Endothelial cell of umbilical vein (primary cell): ENCODE data around the gene GYS2.

Source experiments
- EZH2 ChIP-seq: IDR thresholded peaks from 2 replicates; pipeline ENCODE4 v1.6.1; 2012; ENCODE audit warnings: borderline replicate concordance, low read depth, mild to moderate bottlenecking, moderate library complexity, low read length, inconsistent platforms; ENCODE audit not compliant: severe bottlenecking
- POLR2AphosphoS5 ChIP-seq: IDR thresholded peaks from 2 replicates; pipeline ENCODE4 v1.6.1; 2012; ENCODE audit warnings: low read depth, mild to moderate bottlenecking, control low read depth, low read length, moderate library complexity; ENCODE audit not compliant: insufficient read depth
- TF ChIP-seq, protein P1 (sequence below), 2 donors: IDR thresholded peaks; 1 replicate in 1 of 2; 2 replicates in 1 of 2; pipeline ENCODE4 v1.5.1; 2011; ENCODE audit warnings: low read length in 2 of 2, mild to moderate bottlenecking in 2 of 2, moderate library complexity in 2 of 2, control low read depth in 1 of 2, inconsistent platforms in 1 of 2, low read depth in 1 of 2; ENCODE audit not compliant: insufficient read depth in 1 of 2; ENCODE audit errors: extremely low read depth in 1 of 2

DNA sequence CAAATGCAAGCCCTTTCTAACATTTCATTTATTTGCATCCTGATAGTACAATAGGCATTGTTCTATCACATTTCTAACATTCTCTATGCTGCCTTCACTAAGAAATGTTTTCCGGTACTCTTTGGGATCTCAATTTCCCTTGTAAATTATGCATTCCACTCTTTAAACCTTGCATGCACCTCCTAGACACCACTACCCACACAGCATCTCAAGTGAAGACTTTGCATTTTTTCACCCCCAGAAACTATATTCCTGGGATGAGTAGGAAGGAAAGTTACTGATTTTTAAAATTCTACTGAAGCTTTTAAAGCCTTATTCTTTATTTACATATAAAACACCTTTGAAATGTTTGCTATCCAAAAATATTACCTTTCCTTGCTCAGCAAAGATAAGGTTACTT, 27.1 kb downstream of the GYS2 start:
- TF ChIP-seq EZH2 (no peak), POLR2AphosphoS5 (no peak)
- TF ChIP-seq, protein P1, sequence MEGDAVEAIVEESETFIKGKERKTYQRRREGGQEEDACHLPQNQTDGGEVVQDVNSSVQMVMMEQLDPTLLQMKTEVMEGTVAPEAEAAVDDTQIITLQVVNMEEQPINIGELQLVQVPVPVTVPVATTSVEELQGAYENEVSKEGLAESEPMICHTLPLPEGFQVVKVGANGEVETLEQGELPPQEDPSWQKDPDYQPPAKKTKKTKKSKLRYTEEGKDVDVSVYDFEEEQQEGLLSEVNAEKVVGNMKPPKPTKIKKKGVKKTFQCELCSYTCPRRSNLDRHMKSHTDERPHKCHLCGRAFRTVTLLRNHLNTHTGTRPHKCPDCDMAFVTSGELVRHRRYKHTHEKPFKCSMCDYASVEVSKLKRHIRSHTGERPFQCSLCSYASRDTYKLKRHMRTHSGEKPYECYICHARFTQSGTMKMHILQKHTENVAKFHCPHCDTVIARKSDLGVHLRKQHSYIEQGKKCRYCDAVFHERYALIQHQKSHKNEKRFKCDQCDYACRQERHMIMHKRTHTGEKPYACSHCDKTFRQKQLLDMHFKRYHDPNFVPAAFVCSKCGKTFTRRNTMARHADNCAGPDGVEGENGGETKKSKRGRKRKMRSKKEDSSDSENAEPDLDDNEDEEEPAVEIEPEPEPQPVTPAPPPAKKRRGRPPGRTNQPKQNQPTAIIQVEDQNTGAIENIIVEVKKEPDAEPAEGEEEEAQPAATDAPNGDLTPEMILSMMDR (IDR thresholded peaks at IDR 0.05; ENCODE audit: extremely low read depth in 1 of 2, insufficient read depth in 1 of 2, low read depth in 1 of 2, low read length in 2 of 2), result no peak
